OCI-LY3 (cell line): ENCODE results near the gene IL1RL2.

ENCODE experiments used
- H2AFZ ChIP-seq: fragments of 200-600, 300-600 bp; shearing (Covaris generic); 2 replicates; pipeline ENCODE4 v1.6.0; 2014; ENCODE audit warnings: antibody characterized with exemption, low read depth, low read length
- H3K27ac ChIP-seq: fragments of 200-600, 300-600 bp; sonication (generic); 2 replicates; pipeline ENCODE4 v1.5.1; 2014; ENCODE audit warnings: mild to moderate bottlenecking, low read length, moderate library complexity, mixed read lengths
- H3K27me3 ChIP-seq: fragments of 200-600, 300-600 bp; sonication (generic); 2 replicates; pipeline ENCODE4 v1.6.1; 2014; ENCODE audit warnings: low read depth, low read length, mixed read lengths
- H3K36me3 ChIP-seq: fragments of 200-600, 300-600 bp; sonication (generic); replicated peaks from 2 replicates; pipeline ENCODE3; 2014; ENCODE audit warnings: low read depth, low read length, mixed read lengths
- H3K4me1 ChIP-seq: fragments of 300-600, 200-600 bp; sonication (generic); 2 replicates; pipeline ENCODE4 v1.6.1; 2014; ENCODE audit warnings: low read length, mixed read lengths
- H3K4me2 ChIP-seq: fragments of 200-600, 300-600 bp; sonication (generic); 2 replicates; pipeline ENCODE4 v1.6.1; 2014; ENCODE audit warnings: low read length, mixed read lengths
- H3K4me3 ChIP-seq: fragments of 300-600, 200-600 bp; sonication (generic); 2 replicates; pipeline ENCODE4 v1.5.1; 2014; ENCODE audit warnings: antibody characterized with exemption, mild to moderate bottlenecking, low read length, moderate library complexity
- H3K79me2 ChIP-seq: fragments of 300-600, 200-600 bp; shearing (Covaris generic); 2 replicates; pipeline ENCODE4 v1.6.1; 2014; ENCODE audit warnings: mild to moderate bottlenecking, low read length, mixed read lengths
- H3K9ac ChIP-seq: fragments of 300-600, 200-600 bp; shearing (Covaris generic); 2 replicates; pipeline ENCODE4 v1.6.0; 2014; ENCODE audit warnings: mild to moderate bottlenecking, low read length, moderate library complexity
- H3K9me3 ChIP-seq: fragments of 200-600, 300-600 bp; shearing (Covaris generic); 2 replicates; pipeline ENCODE4 v1.6.1; 2014; ENCODE audit warnings: low read length, mixed read lengths; ENCODE audit not compliant: insufficient read depth
- H4K20me1 ChIP-seq: fragments of 200-600, 300-600 bp; sonication (generic); 2 replicates; pipeline ENCODE4 v1.6.1; 2016; ENCODE audit warnings: low read length, mixed read lengths; ENCODE audit not compliant: insufficient read depth
- EZH2phosphoT487 ChIP-seq: fragments of 200-600 bp; shearing (Covaris generic); IDR thresholded peaks from 2 replicates; pipeline ENCODE4 v1.6.1; 2018; ENCODE audit warnings: antibody characterized with exemption, mixed run types, low read depth
- TF ChIP-seq, protein P1 (sequence below): fragments of 200-600, 300-600 bp; sonication (generic); IDR thresholded peaks from 2 replicates; pipeline ENCODE4 v1.5.1; 2014; ENCODE audit warnings: antibody characterized with exemption, low read length, low read depth

Gene IL1RL2

DNA sequence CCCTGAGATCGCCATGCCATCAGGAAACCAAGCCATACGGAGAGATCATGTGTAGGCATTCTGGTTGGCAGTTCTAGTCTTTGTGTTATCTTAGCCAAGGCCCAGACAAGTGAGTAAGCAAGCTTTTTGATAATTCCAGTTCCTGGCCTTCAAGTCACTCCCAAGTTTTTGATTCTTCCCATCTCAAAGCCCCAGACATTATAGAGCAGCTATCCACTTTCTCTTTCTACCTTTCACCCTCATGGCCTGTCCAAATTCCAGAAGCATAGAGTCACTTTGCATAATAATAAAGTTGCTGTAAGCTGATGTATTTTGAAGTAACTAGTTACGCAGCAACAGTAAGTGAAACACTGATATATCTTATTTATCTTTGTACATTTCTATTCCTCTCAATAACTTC, 97.8 kb downstream of the IL1RL2 start:
- Histone ChIP-seq H2AFZ (no peak overlapping the region), H3K4me3 (no peak overlapping the region), H3K9me3 (no peaks in the 10 kb centered on the region), H3K27me3 (0 out of 2 replicates have a peak, but pooled peaks cover 9% of the 10 kb centered on the region), H3K4me1 (peaks cover 9% of the 10 kb centered on the region), H3K27ac (no peak overlapping the region), H3K4me2 (no peak overlapping the region), H3K79me2 (no peaks in the 10 kb centered on the region), H3K9ac (no peak overlapping the region), H3K36me3 (no peaks in the 10 kb centered on the region), H4K20me1 (no peaks in the 10 kb centered on the region)
- TF ChIP-seq EZH2phosphoT487: no peak
- TF ChIP-seq, protein P1, sequence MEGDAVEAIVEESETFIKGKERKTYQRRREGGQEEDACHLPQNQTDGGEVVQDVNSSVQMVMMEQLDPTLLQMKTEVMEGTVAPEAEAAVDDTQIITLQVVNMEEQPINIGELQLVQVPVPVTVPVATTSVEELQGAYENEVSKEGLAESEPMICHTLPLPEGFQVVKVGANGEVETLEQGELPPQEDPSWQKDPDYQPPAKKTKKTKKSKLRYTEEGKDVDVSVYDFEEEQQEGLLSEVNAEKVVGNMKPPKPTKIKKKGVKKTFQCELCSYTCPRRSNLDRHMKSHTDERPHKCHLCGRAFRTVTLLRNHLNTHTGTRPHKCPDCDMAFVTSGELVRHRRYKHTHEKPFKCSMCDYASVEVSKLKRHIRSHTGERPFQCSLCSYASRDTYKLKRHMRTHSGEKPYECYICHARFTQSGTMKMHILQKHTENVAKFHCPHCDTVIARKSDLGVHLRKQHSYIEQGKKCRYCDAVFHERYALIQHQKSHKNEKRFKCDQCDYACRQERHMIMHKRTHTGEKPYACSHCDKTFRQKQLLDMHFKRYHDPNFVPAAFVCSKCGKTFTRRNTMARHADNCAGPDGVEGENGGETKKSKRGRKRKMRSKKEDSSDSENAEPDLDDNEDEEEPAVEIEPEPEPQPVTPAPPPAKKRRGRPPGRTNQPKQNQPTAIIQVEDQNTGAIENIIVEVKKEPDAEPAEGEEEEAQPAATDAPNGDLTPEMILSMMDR: no peak

DNA sequence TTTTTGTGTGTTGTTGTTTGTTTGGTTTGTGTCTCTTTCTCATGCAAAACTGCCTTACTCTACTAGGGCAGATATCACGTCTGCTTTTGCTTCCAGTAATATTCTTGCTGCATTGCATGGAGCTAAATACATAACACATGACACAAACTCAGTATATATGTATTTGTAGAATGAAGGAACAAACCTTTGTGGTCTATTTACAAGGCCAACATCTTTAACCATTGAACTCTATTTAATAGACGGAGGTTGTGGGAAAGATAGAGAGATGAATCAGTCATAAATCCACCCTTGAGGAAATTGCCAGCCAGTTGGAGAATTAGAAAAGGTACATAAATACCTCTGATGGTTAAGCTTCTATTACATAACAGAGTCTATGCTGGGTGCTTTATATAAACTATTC, 98.5 kb downstream of the IL1RL2 start:
- Histone ChIP-seq H3K36me3 (no peaks in the 10 kb centered on the region), H2AFZ (no peak overlapping the region), H3K4me1 (peaks cover 9% of the 10 kb centered on the region), H3K9ac (no peak overlapping the region), H3K27ac (no peak overlapping the region), H3K4me3 (no peak overlapping the region), H3K79me2 (no peaks in the 10 kb centered on the region), H3K27me3 (0 out of 2 replicates have a peak, but pooled peaks cover 9% of the 10 kb centered on the region), H4K20me1 (no peaks in the 10 kb centered on the region), H3K4me2 (no peak overlapping the region), H3K9me3 (no peaks in the 10 kb centered on the region)
- TF ChIP-seq, protein P1: no peak
- no peak for TF ChIP-seq EZH2phosphoT487

DNA sequence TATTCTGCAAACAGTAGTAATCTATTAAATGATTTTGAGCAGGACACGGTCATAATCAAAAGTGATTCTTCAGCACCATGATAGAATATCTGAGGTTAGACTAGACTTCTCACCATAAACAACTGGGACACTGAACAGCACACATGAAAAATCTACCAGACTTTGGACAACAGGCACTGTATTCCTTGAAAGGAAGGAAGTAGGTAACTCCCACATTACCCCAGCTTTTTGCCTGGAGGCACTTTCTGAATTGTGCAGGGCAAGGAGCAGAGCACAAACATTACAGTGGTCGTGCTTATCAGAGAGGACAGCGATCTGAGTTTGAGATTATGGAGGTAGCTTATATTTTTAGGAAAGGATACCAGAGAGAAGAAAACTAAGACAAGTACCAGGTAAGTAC, 99.2 kb downstream of the IL1RL2 start:
- Histone ChIP-seq H2AFZ (no peak overlapping the region), H3K9me3 (no peaks in the 10 kb centered on the region), H3K27ac (no peak overlapping the region), H3K4me2 (no peak overlapping the region), H3K4me1 (peaks cover 9% of the 10 kb centered on the region), H3K4me3 (no peak overlapping the region), H3K9ac (no peak overlapping the region), H4K20me1 (no peaks in the 10 kb centered on the region), H3K79me2 (no peaks in the 10 kb centered on the region), H3K36me3 (no peaks in the 10 kb centered on the region), H3K27me3 (0 out of 2 replicates have a peak, but pooled peaks cover 9% of the 10 kb centered on the region)
- TF ChIP-seq EZH2phosphoT487: no peak
- TF ChIP-seq, protein P1: no peak

DNA sequence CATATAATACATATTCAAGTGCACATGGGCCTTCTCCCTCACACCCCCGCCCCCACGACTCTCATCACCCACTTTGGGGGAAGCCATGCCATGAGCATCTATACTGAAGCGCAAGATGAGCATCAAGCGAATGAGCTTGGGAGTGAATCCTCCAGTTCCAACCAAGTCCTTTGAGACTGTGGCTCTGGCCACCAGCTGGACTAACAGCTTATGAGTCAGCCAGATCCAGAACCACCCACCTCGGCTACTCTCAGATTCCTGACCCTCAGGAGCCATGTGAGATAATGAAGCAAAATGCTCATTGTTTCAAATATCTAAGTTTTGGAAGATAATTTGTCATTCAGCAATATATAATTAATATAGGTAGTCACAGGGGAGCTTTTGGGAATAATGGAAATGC, 102.3 kb downstream of the IL1RL2 start:
- Histone ChIP-seq H3K9me3 (no peaks in the 10 kb centered on the region), H3K4me1 (peaks cover 4% of the 10 kb centered on the region; the same call in 1 of the 2 replicates), H3K27me3 (peaks cover 7% of the 10 kb centered on the region; the same call in 1 of the 2 replicates), H2AFZ (no peak overlapping the region), H3K4me3 (no peak overlapping the region), H4K20me1 (no peaks in the 10 kb centered on the region), H3K79me2 (no peaks in the 10 kb centered on the region), H3K27ac (no peak overlapping the region), H3K36me3 (no peaks in the 10 kb centered on the region), H3K4me2 (no peak overlapping the region), H3K9ac (no peak overlapping the region)
- TF ChIP-seq, protein P1: no peak
- no peak for TF ChIP-seq EZH2phosphoT487
